Epithelial cell of proximal tubule (primary cell): Measurements from ENCODE around the gene TJP1. TPM values are rescaled to one million over a fixed set of nuclear protein-coding genes. Genes with fewer than 3 reads are reported as not detected.

Experiments
- DNase-seq: peaks from one replicate; pipeline ENCODE4 v3.0.0-alpha.2; 2011; ENCODE audit warnings: low read depth
- H3K4me3 ChIP-seq: 2 replicates; pipeline ENCODE4 v1.5.1; 2011; ENCODE audit warnings: low read depth, mild to moderate bottlenecking, low read length
- total RNA-seq: library from RNA; depleted of rRNA; stranded (reverse); fragments of >200 nt; gene quantifications from 2 replicates; pipeline ENCODE4 v1.2.3, GENCODE V29; 2015
- TF ChIP-seq, protein P1 (sequence below): conservative IDR thresholded peaks from 2 replicates; pipeline ENCODE4 v1.5.1; 2012; ENCODE audit warnings: low read depth, mild to moderate bottlenecking, low read length

TJP1 gene
- total RNA-seq, 1 donor from 2014 or later = 106 TPM

DNA sequence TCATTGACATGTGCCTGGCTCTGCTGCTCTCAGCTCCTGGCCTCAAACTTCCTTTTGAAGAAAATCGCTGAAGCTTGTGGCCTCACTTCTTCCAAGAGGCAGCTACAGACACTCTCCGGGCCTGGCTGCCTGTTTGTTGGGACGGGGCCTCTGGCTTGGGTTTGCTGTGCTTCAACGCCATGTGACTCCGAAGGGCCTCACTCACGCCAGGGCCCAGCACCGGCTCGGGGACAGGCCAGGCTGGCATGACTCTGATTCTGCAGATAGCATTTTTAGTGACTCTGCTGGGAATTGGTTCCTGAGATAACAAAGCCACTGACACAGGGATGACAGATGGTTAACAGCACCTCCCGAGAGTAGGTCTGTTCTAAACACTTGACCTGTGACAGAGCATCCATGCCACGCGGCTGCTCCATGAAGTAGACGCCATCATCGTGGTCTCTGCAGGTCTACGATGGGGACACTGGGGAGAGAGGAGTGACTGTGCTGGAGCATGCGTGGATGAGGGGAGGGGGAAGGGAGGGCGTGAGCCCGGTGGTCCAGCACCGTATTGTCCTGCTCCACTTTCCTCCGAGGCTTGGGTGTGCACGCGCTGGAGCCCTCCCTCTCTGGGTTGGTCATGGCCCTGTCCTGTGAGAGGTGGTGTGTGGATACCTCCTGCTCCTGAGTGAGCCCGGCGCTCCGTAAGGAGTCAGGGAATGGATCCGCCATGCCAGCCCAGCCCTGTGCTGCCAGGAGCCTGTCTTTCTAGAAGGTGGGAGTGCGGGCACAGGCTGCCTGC, 133.6 kb downstream of the TJP1 start:
- no peak overlapping the region for H3K4me3 ChIP-seq
- DNase-seq = no peak
- TF ChIP-seq, protein P1, sequence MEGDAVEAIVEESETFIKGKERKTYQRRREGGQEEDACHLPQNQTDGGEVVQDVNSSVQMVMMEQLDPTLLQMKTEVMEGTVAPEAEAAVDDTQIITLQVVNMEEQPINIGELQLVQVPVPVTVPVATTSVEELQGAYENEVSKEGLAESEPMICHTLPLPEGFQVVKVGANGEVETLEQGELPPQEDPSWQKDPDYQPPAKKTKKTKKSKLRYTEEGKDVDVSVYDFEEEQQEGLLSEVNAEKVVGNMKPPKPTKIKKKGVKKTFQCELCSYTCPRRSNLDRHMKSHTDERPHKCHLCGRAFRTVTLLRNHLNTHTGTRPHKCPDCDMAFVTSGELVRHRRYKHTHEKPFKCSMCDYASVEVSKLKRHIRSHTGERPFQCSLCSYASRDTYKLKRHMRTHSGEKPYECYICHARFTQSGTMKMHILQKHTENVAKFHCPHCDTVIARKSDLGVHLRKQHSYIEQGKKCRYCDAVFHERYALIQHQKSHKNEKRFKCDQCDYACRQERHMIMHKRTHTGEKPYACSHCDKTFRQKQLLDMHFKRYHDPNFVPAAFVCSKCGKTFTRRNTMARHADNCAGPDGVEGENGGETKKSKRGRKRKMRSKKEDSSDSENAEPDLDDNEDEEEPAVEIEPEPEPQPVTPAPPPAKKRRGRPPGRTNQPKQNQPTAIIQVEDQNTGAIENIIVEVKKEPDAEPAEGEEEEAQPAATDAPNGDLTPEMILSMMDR = no peak

DNA sequence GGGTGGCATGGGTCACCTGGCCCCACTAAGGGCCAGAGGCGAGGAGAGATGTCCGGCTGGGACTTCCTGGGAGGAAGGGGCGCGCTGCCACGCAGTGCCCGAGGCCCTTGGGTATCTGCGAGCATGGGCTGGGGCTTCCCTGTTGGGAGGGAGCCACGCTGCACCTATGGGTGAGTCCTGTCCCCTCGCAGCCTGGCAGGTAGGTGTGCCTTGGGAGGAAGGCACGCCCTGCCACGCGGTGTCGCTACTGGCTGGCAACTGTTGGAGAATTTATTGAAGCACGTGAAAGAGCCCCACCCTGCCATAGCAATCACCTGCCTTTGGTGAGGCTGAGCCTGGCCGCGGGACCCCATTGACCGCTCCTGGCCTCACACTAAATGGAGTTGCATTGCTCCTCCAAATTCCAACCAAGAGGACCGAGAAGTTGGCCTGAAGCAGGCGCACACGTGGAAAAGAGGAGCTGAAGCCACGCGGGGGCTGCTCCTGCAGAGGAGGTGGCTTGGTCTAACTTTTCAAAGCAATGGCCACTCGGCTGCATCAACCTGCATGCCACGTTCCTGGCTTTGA, 134.2 kb downstream of the TJP1 start:
- TF ChIP-seq, protein P1 = no peak
- H3K4me3 ChIP-seq = no peak overlapping the region
- DNase-seq = no peak

DNA sequence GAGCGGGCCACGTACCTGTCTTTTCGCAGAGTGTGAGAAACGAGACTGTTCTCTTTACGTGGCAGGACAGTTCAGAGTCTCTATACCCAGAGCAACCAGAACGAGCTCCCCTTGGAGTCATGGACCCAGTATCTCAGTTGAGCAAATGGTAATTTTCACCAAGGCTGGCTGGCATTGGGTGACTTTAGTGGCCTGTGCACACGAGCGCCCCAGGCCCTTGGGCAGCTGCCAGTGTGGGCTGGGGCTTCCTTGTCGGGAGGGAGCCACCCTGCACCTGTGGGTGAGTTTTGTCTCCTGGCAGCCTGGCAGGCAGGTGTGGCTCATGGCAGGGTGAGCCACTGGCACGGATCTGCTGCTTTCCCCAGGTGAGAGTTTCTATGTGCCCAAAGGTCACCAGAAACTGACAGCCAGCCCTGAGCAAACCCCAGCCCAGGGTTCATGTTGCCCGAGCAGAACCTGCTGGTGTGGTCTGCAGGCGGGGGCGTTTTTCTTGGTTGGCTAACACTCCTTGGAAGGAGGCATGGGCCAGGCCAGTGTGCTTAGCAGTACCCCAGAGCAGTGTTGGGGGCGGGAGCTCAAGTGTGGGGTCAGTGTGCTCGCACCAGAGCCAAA, 135.0 kb downstream of the TJP1 start:
- no peak overlapping the region for H3K4me3 ChIP-seq
- TF ChIP-seq, protein P1 = no peak
- no peak for DNase-seq

DNA sequence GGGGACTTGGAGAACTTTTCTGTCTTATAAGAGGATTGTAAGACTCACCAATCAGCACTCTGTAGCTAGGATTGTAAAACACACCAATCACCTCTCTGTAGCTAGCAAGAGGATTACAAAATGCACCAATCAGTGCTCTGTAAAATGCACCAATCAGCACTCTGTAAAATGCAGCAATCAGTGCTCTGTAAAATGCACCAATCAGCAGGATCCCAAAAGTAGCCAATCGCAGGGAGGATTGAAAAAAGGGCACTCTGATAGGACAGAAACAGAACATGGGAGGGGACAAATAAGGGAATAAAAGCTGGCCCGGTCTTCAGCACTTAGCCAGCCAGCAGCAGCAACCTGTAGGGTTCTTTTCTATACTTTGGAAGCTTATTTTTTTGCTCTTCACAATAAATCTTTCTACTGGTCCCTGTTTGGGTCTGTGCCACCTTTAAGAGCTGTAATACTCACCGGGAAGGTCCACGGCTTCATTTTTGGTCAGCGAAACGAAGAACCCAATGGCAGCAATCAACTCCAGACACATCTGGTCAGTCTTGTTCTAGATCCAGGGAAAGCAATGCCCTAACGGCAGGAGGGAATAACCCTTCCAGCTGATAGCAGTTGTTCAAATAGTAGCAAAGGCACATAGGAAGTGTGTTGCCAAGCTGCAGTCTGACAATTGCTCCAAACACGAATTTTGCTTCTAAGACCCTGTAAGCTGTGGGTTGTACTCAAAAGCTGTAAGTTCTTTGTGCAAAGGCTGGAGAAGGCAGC, 135.6 kb downstream of the TJP1 start:
- H3K4me3 ChIP-seq = no peak overlapping the region
- DNase-seq = no peak
- TF ChIP-seq, protein P1 = no peak

DNA sequence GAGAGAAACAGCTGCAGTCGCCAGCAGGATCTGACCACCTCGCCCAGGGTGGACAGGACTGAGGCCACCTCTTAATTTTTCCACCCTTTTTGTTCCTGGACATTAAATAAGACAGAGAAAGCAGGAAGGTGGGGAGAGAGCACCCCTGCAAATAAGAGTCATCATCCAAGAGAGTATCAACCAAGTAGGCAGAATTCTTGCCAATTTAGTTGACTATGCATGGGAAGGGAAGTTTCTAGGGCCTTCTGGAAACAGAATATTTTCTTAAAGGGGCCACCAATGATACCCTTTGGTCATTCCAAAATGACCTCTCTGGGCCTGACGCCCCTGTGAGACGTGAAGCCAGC, 136.2 kb downstream of the TJP1 start:
- DNase-seq = no peak
- TF ChIP-seq, protein P1 = no peak
- no peak overlapping the region for H3K4me3 ChIP-seq

DNA sequence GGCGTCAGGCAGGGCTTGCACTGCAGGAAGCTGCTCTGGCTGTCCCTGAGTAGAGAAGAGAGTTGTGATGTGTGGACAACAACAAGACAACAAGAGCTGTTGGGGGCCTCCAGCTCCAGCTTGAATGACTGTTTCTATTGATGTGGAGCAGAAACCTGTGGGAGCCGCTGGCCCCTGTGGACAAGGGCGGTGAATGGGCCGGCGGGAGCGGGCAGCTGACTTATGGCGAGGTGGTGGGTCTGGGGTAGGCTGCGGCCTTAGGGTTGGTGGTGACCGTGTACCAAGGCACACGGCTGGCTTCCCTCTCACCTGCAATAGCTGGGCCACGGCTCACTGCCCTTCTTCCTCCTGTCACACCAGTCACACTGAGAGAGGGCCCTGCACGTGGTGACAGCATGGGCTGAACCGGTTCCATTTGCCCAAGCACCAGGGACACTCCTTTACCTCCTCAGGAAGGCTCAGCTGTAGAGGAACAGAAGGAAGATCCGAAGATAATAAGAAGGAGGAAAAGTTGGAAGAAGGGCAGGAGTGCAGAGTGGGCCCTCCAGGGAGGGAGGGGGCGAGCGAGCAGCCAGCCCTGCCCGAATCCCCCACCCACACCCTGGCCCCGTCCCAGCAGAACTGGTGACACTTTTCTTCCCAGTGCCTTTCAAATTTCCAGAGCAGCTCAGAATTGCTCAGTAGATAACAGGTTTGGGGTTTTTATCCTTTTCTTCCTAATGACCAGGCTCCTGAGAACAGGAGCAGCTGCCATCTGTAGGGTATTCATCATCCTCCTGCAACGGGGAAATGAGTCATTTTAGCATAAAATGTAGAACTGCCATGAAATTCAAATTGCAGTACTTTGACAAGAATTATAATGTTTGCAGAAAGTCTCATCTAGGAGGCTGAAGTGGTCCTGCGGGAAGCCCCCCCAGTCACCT, 136.9 kb downstream of the TJP1 start:
- no peak for DNase-seq
- TF ChIP-seq, protein P1 = no peak
- no peak overlapping the region for H3K4me3 ChIP-seq
